Left colon (tissue), 2 donors: ENCODE results near the gene LMAN1L. TPM values are rescaled to one million over a fixed set of nuclear protein-coding genes. Genes with fewer than 3 reads are reported as not detected.

Experiments used
- ATAC-seq: fragments of 200-7000 bp; cut with Tn5 transposase; one replicate; pipeline ENCODE4 v1.9.1; 2020; ENCODE audit warnings: mild to moderate bottlenecking, moderate library complexity
- DNase-seq, 2 donors: peaks; one replicate each; pipeline ENCODE4 v3.0.0-alpha.2; 2020
- intact Hi-C, 2 donors: fragments of 100-400 bp; cut with DNase I in 1 of 2; cut with micrococcal nuclease in 1 of 2; formaldehyde crosslinking; loops; one replicate each; pipeline versions ENCODE4 v1.11.2 to v1.14.0; 2022; cut with DNase I, micrococcal nuclease
- microRNA-seq, 2 donors: library from miRNA; unstranded; fragments of <30 nt; microRNA quantifications; one replicate each; pipeline versions ENCODE4 v1.1.0 to v1.2.0, GENCODE V29; 2020
- total RNA-seq, 2 donors: library from RNA; stranded (reverse); fragmentation: NEBNext Ultra II Directional; extraction: Animal tissue kit (Norgen Biotek cat#: 25700); gene quantifications; one replicate each; pipeline ENCODE4 v1.2.1, GENCODE V29; 2021
- donor health status: DM: no; HTN: no; CAD: no.
- donor health status: DM: yes; HTN: yes; CAD: no.

LMAN1L gene
- total RNA-seq, 2 donors from 2014 or later: 0.40 TPM; not detected in 1

DNA sequence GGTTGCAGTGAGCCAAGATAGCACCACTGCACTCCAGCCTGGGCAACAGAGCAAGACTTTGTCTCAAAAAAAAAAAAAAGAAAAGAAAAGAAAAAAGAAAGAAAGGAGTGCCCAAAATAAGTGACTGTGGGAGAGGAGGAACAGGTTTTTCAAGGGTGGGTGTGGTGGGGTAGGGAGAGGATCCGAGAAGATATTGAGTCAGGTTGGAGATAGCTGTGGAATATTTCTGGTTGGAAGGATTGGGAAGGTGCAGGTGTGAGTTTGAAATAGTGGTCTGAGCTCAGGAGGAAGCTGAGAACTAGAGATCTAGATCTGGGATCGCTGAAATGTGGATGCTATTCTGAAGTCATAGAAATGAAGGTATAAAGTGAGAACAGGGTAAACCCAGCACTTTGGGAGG lies 52.7 kb downstream of the LMAN1L start:
- no peak for ATAC-seq

DNA sequence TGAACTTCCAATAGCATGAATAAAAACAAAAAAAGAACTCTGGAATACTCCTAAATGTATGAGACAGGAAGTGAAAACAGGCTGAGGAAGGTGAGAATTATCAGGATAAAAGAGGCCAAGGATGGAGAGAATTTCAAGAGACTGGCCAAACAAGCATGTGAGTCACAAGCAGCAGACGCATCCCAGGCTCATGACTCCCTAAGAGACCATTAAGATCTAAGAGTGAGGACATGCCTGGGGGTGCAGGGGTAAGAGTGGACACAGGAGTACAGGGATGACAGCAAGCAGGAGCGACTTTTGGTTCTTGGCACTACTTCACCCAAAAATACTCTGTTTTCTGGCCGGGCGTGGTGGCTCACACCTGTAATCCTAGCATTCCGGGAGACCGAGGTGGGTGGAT lies 53.5 kb downstream of the LMAN1L start:
- DNase-seq (no peak), ATAC-seq (no peak)
- intact Hi-C loops: no loop called here

More for the DNA sequence above, 52.7 kb downstream of the LMAN1L start:
- DNase-seq: no peak
- intact Hi-C loops: no loop called here

DNA sequence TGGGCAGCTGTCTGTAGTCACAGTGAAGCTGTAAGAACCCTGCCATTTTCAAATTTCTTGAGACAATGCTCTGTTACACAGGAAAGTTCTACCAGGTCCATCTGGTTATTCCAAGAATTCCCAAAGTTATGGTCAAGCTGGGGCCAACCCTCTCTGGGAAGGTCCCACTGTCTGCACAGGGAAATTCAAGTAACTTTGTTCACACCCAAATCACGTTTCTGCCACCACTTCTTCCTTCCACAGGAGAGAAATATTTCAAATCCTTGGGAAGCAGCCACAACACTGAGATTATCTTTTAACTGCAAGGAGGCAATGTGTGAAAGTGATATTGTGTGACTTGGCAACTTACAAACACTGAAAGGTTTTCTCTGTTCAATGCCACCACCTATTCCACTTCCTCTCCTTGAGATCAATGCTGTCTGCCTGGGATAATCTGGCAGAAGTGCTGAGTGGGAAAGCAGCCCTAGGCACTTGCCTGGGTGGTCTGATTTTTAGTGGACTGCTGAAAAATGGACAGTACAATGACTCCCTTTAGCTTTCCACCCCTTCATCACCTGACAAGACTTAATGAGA lies 54.9 kb downstream of the LMAN1L start:
- ATAC-seq: no peak
- no peak for DNase-seq
- intact Hi-C loops: no loop called here

DNA sequence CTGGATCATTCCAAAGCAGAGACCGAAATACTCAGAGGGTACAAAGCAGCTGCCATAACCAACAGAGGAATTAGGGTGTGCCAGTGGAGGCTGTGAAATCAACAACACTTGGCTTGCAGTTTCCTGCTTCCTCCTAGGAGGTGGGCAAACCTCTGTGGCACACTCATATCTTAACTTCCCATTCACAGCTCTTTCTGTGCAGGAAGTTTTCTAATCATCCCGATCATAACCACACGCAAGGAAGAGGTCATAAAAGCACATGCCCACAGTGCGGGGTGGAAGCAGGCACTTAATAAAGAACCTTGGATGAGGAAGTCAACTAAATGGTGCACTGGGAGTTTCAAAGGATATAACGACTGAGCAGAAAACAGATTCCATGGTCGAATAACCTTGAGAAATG lies 55.4 kb downstream of the LMAN1L start:
- intact Hi-C loops: no loop called here
- DNase-seq (peak; percentile 36 to 74), ATAC-seq (peak; percentile 42)

DNA sequence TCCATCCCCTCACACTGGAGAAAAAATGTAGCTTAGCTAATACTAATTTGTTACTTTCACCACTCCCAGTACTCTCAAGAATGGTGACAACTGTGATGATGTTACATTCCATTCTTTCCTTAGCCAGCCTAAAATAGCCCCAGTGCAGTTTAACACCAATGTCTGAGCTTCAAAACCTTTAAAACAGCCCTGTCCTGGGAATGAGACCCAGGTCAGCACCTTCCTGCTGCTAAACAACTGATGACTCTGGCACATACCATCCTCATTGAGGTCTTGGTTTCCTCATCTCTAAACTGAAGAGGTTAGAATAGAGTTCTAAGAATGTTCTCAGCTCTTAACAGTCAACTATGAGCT lies 56.7 kb downstream of the LMAN1L start:
- DNase-seq (no peak), ATAC-seq (no peak)

DNA sequence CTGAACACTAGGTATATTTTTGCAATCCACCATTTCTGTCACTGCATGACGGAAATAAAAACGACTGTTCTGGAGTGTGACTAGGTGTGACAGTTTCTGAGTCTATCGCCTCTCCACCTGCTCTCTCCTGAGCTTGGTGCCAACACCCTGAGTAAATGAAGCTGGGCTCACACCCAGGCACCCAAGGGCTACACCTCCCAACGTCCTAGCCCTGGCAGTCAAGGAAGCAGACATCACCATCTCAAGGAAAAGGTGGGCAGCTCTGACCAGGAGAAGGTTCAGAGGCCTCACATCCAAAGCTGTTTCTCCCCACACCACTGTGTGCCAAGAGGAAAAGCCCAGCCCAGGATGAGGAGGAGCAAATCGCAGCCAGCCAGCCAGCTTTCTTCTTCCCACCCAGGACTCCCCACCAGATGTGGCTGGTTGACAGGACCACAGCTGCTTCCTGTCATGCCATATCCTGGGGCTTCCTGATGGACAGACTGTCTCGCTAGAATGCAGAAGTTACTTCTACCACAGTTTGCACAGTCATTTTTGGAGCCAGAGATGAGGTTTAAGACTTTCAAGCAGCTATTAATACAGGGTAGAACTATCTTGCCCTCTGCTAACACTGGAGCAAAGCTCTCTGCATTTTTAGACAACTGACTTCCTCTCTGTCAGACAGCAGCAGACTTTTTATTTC lies 57.2 kb downstream of the LMAN1L start:
- intact Hi-C loops: no loop called here
- DNase-seq: peak; percentile 72 to 87
- peak; percentile 59 for ATAC-seq

More for the DNA sequence above, 56.7 kb downstream of the LMAN1L start:
- intact Hi-C loops: no loop called here

DNA sequence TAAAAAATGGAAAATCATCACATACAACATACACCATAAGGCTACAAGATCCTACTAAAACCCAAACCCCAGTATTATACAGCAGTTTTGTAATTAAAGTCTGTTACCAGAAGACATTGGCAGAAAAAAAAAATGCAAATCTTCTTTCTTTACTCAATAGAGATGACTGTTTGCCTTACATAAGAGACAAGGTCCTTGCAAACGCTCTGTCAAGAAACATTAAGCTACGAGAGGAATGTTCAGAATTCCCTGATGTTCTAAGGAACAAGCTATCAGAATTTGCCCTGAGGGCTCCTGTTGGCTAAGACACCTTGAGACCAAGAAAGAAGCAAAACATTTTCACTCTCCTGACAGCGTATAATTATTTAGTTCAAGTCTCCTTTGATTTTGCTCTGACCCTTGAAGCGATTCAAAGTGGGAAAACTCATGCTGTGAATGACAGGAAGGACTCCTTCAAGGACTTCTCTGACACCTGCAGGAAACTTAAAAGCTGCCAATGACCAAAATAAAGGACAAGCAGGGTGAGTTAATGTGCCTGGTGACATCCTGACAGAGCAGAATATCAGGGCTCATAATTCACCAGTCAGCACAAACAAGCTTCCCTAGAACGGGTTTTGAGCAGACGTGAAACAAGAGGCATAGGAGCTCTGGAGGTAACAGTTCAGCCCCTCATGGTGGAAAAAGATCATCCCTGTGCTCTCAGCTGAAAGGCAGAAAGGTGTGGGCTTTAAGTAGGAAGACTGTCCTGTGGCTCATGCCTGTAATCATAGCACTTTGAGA lies 58.0 kb downstream of the LMAN1L start:
- no peak for DNase-seq
- intact Hi-C loops: no loop called here
- no peak for ATAC-seq

DNA sequence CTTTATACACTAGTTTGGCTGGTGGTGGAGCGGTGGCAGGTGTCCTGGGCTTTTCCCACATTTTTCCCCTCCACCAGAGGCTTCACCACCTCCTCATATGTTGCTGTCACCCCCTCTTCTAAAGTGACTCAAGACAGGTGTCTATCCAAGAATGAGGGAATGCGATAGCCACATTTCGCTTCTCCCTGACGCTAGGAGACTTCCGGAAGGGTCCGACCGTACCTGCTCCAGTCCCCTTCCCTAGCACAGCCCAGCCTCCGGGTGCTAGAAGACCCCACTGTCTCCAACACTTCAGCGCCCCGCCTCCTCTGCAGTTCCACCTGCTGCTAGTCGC lies 60.0 kb downstream of the LMAN1L start:
- ATAC-seq: no peak
- intact Hi-C loops: no loop called here
- DNase-seq: no peak

DNA sequence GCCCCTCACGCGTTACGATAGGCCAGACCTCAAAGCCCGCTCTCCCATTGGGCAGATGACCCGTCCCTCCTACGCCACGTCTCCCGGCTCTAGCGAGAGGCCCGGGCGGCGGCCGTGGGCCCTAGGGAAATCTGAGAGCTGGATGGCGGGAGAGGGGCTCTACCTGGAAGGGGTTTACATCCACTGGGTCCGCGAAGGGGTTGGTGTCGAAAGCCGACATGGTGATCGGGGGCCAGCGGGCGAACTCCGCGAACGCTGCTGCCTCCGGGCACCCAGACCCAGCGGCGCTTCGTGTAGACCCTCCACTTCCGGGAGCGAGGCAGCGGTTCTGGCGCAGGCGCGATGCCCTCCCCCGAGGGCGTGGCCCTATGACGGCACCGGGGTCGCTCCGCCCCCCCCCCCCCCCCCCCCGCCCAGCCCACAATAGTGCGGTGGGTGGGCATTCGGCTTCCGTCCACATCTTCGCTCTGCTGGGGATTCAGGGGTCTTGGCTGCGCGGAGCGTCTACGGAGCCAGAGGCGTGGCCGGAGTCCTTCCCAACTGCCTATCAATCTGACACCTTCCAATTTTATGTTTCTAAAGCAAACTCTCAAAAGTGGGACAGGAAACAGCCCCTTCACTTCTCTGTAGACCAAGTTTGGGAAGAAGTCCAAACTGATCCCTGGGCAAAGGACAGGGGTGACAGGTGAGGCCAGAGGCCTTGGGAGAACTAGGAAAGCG lies 60.6 kb downstream of the LMAN1L start, which contains the start of gene SCAMP2:
Gene SCAMP2 (minus strand): TSS at position 330 of the 720 bp plus-strand sequence. CDS start 110 bp downstream, at position 220.
- intact Hi-C loops: no loop called here
- peak; percentile 77 for ATAC-seq

DNA sequence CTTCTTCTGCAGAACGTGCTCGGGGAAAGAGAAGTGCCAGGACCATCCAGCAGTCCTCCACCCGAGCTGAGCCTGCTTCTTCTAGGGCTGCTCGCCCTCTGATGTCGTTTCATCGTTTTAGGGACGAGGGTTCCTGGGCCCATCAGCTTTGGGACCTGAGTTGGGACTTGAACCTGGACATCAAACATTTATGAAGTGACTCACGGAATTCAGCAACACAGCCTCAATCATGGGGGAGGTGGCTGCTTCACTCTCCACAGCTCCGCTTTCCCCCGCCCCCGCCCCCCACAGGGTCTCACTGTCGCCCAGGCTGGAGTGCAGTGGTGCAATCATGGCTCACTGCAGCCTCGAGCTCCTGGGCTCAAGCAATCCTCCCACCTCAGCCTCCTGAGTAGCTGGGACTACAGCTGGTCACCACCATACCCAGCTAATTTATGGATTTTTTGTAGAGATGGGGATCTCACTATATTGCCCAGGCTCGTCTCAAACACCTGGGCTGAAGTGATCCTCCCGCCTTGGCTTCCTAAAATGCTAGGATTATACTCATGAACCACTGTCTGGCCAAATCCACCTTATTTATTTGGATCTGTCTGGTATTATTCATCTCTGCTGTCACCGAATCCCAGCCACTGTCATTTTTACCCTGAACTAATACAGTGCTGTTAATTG lies 61.3 kb downstream of the LMAN1L start:
- no peak for ATAC-seq

More for the DNA sequence above, 60.6 kb downstream of the LMAN1L start, which contains the start of gene SCAMP2:
- DNase-seq: peak; percentile 95 to 98

More for the DNA sequence above, 61.3 kb downstream of the LMAN1L start:
- DNase-seq: peak in 1 of 2 donors; percentile 56
- intact Hi-C loops: no loop called here

Small RNA genes within 50 kb of the gene (microRNA-seq; reads per million reads assigned to microRNA genes)
- gene MIR4513: 0 reads per million in 2 donors
- gene MIR6882: 1.6 to 2.7 reads per million in 2 donors

Other genes starting within 250 kb of the LMAN1L start
- gene CLK3, start 197.0 kb upstream of the LMAN1L start, total RNA-seq: 10 to 100 TPM; 90.8 to 92.9 TPM
- gene EDC3, start 116.8 kb upstream of the LMAN1L start, total RNA-seq: 10 to 100 TPM; 21.6 to 32.5 TPM
- under 1 TPM in 1 of 2 donors, not detected in 1; 0.82 TPM for gene CYP1A1, start 87.3 kb upstream of the LMAN1L start, total RNA-seq
- not detected for gene CYP1A2, start 64.0 kb upstream of the LMAN1L start, total RNA-seq
- gene CSK, start 30.8 kb upstream of the LMAN1L start, total RNA-seq: 10 to 100 TPM; 84.8 to 96.9 TPM
- under 1 TPM in 1 of 2 donors, not detected in 1; 0.15 TPM for gene CPLX3, start 13.8 kb downstream of the LMAN1L start, total RNA-seq
- 10 to 100 TPM; 70.7 to 83.2 TPM for gene ULK3, start 30.3 kb downstream of the LMAN1L start, total RNA-seq
- 100 to 1,000 TPM; 188 to 209 TPM for gene SCAMP2, start 60.5 kb downstream of the LMAN1L start, total RNA-seq
- gene MPI, start 77.2 kb downstream of the LMAN1L start, total RNA-seq: 10 to 100 TPM; 62.2 to 76.7 TPM
- 10 to 100 TPM; 53.5 to 64.9 TPM for gene FAM219B, start 94.0 kb downstream of the LMAN1L start, total RNA-seq
- 100 to 1,000 TPM; 564 to 684 TPM for gene COX5A, start 125.2 kb downstream of the LMAN1L start, total RNA-seq
- gene RPP25, start 143.9 kb downstream of the LMAN1L start, total RNA-seq: 10 to 100 TPM; 12.0 to 12.7 TPM
- gene SCAMP5, start 182.7 kb downstream of the LMAN1L start, total RNA-seq: 1 to 10 TPM; 4.5 to 8.6 TPM
- 10 to 100 TPM; 11.1 to 13.6 TPM for gene PPCDC, start 210.8 kb downstream of the LMAN1L start, total RNA-seq